ENCODE data around the gene MUC21. TPM values are rescaled to one million over a fixed set of nuclear protein-coding genes. Genes with fewer than 3 reads are reported as not detected.

The MUC21 gene
- total and polyA plus RNA-seq, 2 of the 8 experiments (the other 6 are each of a cell fraction or from before 2014, with no cell fraction given): not detected

GRCh38 chr6:31033075-31033474 is 49.6 kb downstream of the MUC21 start (continued):
- no peak for TF ChIP-seq HDAC6 (IDR thresholded peaks at IDR 0.05; ENCODE audit: low read depth, low read length)
